CD14-positive monocyte (primary cell): ENCODE data around the gene NAP1L1. TPM values are rescaled to one million over a fixed set of nuclear protein-coding genes. Genes with fewer than 3 reads are reported as not detected.

Source experiments
- DNase-seq, 3 donors: peaks; one replicate each; pipeline ENCODE4 v3.0.0-alpha.2; 2011 to 2022
- H2AFZ ChIP-seq: 2 replicates; pipeline ENCODE4 v1.6.0; 2012; ENCODE audit warnings: mild to moderate bottlenecking, low read depth, low read length, inconsistent platforms; ENCODE audit not compliant: insufficient read depth, poor library complexity, severe bottlenecking
- H3K27ac ChIP-seq, 2 donors: 1 replicate in 1 of 2; 2 replicates in 1 of 2; pipeline ENCODE4 v1.5.1; 2012 to 2013; ENCODE audit warnings: low read length in 2 of 2, control low read depth in 1 of 2, inconsistent platforms in 1 of 2, low read depth in 1 of 2, mild to moderate bottlenecking in 1 of 2
- H3K27me3 ChIP-seq, 2 donors: one replicate each; pipeline versions ENCODE4 v1.6.0 to v1.6.1; 2011 to 2013; ENCODE audit warnings: low read length in 2 of 2; ENCODE audit not compliant: control insufficient read depth in 2 of 2, insufficient read depth in 2 of 2
- H3K36me3 ChIP-seq, 2 donors: replicated peaks in 1 of 2; 1 replicate in 1 of 2; 2 replicates in 1 of 2; pipeline versions ENCODE4 v1.5.1 to v1.6.1; 2012 to 2013; ENCODE audit warnings: low read length in 2 of 2, control low read depth in 1 of 2, inconsistent platforms in 1 of 2, mild to moderate bottlenecking in 1 of 2; ENCODE audit not compliant: insufficient read depth in 2 of 2, control insufficient read depth in 1 of 2
- H3K4me1 ChIP-seq, 2 donors: 1 replicate in 1 of 2; 2 replicates in 1 of 2; pipeline versions ENCODE4 v1.5.1 to v1.6.1; 2012 to 2013; ENCODE audit warnings: low read length in 2 of 2, control low read depth in 1 of 2, inconsistent platforms in 1 of 2, mild to moderate bottlenecking in 1 of 2, moderate library complexity in 1 of 2; ENCODE audit not compliant: insufficient read depth in 2 of 2, control insufficient read depth in 1 of 2
- H3K4me2 ChIP-seq: replicated peaks from 2 replicates; pipeline ENCODE3; 2012; ENCODE audit warnings: low read length, moderate library complexity, mild to moderate bottlenecking; ENCODE audit not compliant: poor library complexity, severe bottlenecking; ENCODE audit errors: extremely low read depth
- H3K4me3 ChIP-seq, 3 experiments: fragments of 200-600 bp in 1 of 3; sonication (generic) in 1 of 3; replicated peaks in 1 of 3; 1 replicate in 2 of 3; 2 replicates in 1 of 3; pipeline ENCODE4 v1.5.1; 2011 to 2013; ENCODE audit warnings: low read length in 3 of 3, mild to moderate bottlenecking in 3 of 3, control low read depth in 2 of 3, low read depth in 2 of 3, inconsistent platforms in 1 of 3, moderate library complexity in 1 of 3
- H3K79me2 ChIP-seq: 2 replicates; pipeline ENCODE4 v1.6.0; 2012; ENCODE audit warnings: mild to moderate bottlenecking, control low read depth, inconsistent platforms, low read length, moderate library complexity; ENCODE audit not compliant: insufficient read depth
- H3K9ac ChIP-seq: 2 replicates; pipeline ENCODE4 v1.6.0; 2017; ENCODE audit warnings: low read length, mild to moderate bottlenecking; ENCODE audit not compliant: insufficient read depth, poor library complexity, severe bottlenecking
- H3K9me3 ChIP-seq, 2 donors: replicated peaks in 1 of 2; 1 replicate in 1 of 2; 2 replicates in 1 of 2; pipeline versions ENCODE4 v1.5.1 to v1.6.1; 2012 to 2013; ENCODE audit warnings: low read length in 2 of 2, control low read depth in 1 of 2; ENCODE audit not compliant: control insufficient read depth in 1 of 2, insufficient read depth in 1 of 2
- H4K20me1 ChIP-seq: 2 replicates; pipeline ENCODE4 v1.6.0; 2012; ENCODE audit warnings: mild to moderate bottlenecking, low read length, control low read depth, moderate library complexity; ENCODE audit not compliant: insufficient read depth
- H3K27ac Mint-ChIP-seq, 7 donors: one replicate each; pipeline ENCODE4 v1.8.0; 2020; ENCODE audit warnings: mild to moderate bottlenecking in 7 of 7, mixed read lengths in 7 of 7, moderate library complexity in 6 of 7, inconsistent platforms in 2 of 7
- H3K27me3 Mint-ChIP-seq, 3 donors: one replicate each; pipeline ENCODE4 v1.8.0; 2021 to 2022; ENCODE audit warnings: low read depth in 3 of 3, mild to moderate bottlenecking in 3 of 3, mixed read lengths in 3 of 3, moderate library complexity in 3 of 3, inconsistent platforms in 1 of 3
- H3K36me3 Mint-ChIP-seq, 2 donors: one replicate each; pipeline ENCODE4 v1.8.0; 2020; ENCODE audit warnings: mixed read lengths in 2 of 2, inconsistent platforms in 1 of 2, mild to moderate bottlenecking in 1 of 2
- H3K4me1 Mint-ChIP-seq: one replicate; pipeline ENCODE4 v1.8.0; 2020; ENCODE audit warnings: mild to moderate bottlenecking, mixed read lengths
- H3K4me3 Mint-ChIP-seq, 2 donors: one replicate each; pipeline ENCODE4 v1.8.0; 2020; ENCODE audit warnings: mild to moderate bottlenecking in 2 of 2, mixed read lengths in 2 of 2, moderate library complexity in 1 of 2
- H3K9me3 Mint-ChIP-seq, 7 donors: one replicate each; pipeline ENCODE4 v1.8.0; 2020 to 2022; ENCODE audit warnings: mixed read lengths in 7 of 7, mild to moderate bottlenecking in 6 of 7, moderate library complexity in 6 of 7, inconsistent platforms in 2 of 7
- WGBS: methylation state at CpG from one replicate; pipeline ENCODE4 v1.1.5; 2013; ENCODE audit warnings: missing lambda C conversion rate; ENCODE audit not compliant: insufficient coverage; 5-methylcytosine and 5-hydroxymethylcytosine counted together
- intact Hi-C, 2 donors: fragments of 100-400 bp; cut with micrococcal nuclease; formaldehyde crosslinking; loops; one replicate each; pipeline versions ENCODE4 v1.15.0 to v1.15.1; 2023
- polyA plus RNA-seq, 3 donors: library from polyadenylated mRNA; depleted of rRNA in 1 of 3; unstranded in 2 of 3; stranded (reverse) in 1 of 3; fragments of 300-500 nt in 2 of 3; fragments of >200 nt in 1 of 3; fragmentation: Illumina TruSeq in 2 of 3; gene quantifications; 1 replicate in 2 of 3; 2 replicates in 1 of 3; pipeline ENCODE4 v1.2.3, GENCODE V29; 2012 to 2021
- TF ChIP-seq, protein P1 (sequence below): fragments of 200-600 bp; IDR thresholded peaks from one replicate; pipeline ENCODE4 v1.8.0; 2022; ENCODE audit warnings: antibody characterized with exemption, mild to moderate bottlenecking

The NAP1L1 gene
- polyA plus RNA-seq, 3 donors, result 98.3 to 164 (median 111) TPM

DNA sequence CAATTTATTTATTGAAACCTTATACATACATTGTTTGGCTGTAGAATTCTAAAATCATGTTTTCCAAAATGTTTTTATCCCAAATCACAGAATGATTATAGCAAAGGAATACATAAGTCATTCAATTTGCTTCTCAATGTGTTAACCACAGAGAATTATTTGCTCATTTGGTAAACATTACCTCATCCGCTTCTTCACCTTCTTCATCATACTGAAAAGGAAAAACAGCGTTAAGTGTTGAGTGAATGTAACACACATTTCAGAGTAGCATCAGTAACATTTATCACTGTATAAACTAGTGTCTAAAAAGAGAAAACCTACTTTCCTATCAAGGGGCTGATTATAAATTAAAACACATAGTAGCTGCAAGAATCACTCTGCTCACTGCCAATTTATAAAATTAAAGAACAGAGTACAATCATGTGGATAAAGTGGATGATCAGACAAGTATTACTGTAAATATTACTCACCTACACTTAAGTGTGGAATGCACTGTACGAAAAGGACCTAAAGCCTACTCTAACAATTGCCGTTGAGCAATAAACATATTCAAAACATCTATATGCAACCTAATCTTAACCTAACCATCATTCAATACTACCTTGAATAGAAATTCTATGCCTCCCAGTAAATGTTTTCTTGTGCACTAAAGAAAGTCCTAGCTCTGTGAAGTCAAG lies 34.8 kb downstream of the NAP1L1 start:
- H3K27ac Mint-ChIP-seq, result no peak overlapping the region

DNA sequence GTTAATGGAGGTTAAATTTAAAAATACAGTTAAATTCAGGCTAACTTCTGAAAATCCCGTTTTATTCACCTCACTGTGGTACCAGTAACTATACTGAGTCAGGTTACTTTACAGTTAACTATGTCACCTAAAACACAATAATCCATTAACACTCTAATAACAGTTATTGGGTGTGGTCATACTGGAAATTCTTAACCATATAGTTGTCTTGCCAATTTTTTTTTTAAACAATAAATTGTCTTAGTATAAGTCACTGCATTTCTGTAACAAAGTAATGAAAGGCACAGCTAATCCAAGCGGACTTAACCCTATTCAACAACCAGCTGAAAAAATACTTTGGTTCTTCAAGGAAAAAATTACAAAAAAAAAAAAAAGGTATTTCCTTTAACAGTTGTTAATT lies 36.7 kb downstream of the NAP1L1 start:
- no peaks in the 10 kb centered on the region for H3K9me3 ChIP-seq
- Mint-ChIP-seq H3K36me3 (peaks cover 45 to 66% of the 10 kb centered on the region in 2 donors), H3K27me3 (peaks cover 0 to 3% (median 0%) of the 10 kb centered on the region in 3 donors), H3K4me1 (no peaks in the 10 kb centered on the region), H3K27ac (no peak overlapping the region), H3K4me3 (no peak overlapping the region), H3K9me3 (peaks cover 0 to 2% (median 0%) of the 10 kb centered on the region in 7 donors)
- H3K4me2 ChIP-seq, result no peak overlapping the region
- no peak overlapping the region for H3K9ac ChIP-seq
- H3K27ac ChIP-seq, result no peak overlapping the region
- no CpG with 5 or more reads among the region's 2 CpGs for WGBS
- no peaks in the 10 kb centered on the region for H4K20me1 ChIP-seq
- TF ChIP-seq, protein P1, sequence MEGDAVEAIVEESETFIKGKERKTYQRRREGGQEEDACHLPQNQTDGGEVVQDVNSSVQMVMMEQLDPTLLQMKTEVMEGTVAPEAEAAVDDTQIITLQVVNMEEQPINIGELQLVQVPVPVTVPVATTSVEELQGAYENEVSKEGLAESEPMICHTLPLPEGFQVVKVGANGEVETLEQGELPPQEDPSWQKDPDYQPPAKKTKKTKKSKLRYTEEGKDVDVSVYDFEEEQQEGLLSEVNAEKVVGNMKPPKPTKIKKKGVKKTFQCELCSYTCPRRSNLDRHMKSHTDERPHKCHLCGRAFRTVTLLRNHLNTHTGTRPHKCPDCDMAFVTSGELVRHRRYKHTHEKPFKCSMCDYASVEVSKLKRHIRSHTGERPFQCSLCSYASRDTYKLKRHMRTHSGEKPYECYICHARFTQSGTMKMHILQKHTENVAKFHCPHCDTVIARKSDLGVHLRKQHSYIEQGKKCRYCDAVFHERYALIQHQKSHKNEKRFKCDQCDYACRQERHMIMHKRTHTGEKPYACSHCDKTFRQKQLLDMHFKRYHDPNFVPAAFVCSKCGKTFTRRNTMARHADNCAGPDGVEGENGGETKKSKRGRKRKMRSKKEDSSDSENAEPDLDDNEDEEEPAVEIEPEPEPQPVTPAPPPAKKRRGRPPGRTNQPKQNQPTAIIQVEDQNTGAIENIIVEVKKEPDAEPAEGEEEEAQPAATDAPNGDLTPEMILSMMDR, result no peak
- intact Hi-C loops, result no loop called here
- no peaks in the 10 kb centered on the region for H3K27me3 ChIP-seq
- H3K4me1 ChIP-seq, result no peaks in the 10 kb centered on the region
- no peak for DNase-seq
- H3K79me2 ChIP-seq, result no peaks in the 10 kb centered on the region
- H3K4me3 ChIP-seq, result no peak overlapping the region
- no peak overlapping the region for H2AFZ ChIP-seq
- peaks cover 44 to 68% of the 10 kb centered on the region in 2 donors for H3K36me3 ChIP-seq

More for the DNA sequence above, 34.8 kb downstream of the NAP1L1 start:
- H3K27me3 ChIP-seq, result no peaks in the 10 kb centered on the region
- intact Hi-C loops, result no loop called here
- H3K9ac ChIP-seq, result no peak overlapping the region
- H3K27me3 Mint-ChIP-seq, result no peaks in the 10 kb centered on the region
- H4K20me1 ChIP-seq, result no peaks in the 10 kb centered on the region
- H3K4me1 ChIP-seq, result no peaks in the 10 kb centered on the region
- H3K36me3 Mint-ChIP-seq, result peaks cover 59 to 73% of the 10 kb centered on the region in 2 donors
- no peak overlapping the region for H3K4me2 ChIP-seq
- H3K4me3 Mint-ChIP-seq, result no peak overlapping the region
- H3K79me2 ChIP-seq, result no peaks in the 10 kb centered on the region
- H3K27ac ChIP-seq, result no peak overlapping the region
- H2AFZ ChIP-seq, result no peak overlapping the region
- TF ChIP-seq, protein P1, result no peak
- H3K4me3 ChIP-seq, result no peak overlapping the region
- H3K9me3 ChIP-seq, result no peaks in the 10 kb centered on the region
- H3K36me3 ChIP-seq, result peaks cover 62 to 88% of the 10 kb centered on the region in 2 donors
- no peak for DNase-seq
- H3K9me3 Mint-ChIP-seq, result no peaks in the 10 kb centered on the region
- 100% methylated on average over 2 of the region's 4 CpGs for WGBS
- no peaks in the 10 kb centered on the region for H3K4me1 Mint-ChIP-seq
